HG03095 (cell line): ENCODE results near the gene ESRRB.
A peak's percentile ranks its signal among the peaks of the same experiment; 100 is the strongest.

Experiments used
- ATAC-seq: cut with Tn5 transposase; IDR thresholded peaks from one replicate; pipeline ENCODE4 v1.9.1; 2021; ENCODE audit warnings: moderate library complexity; ENCODE audit not compliant: unreplicated experiment

Gene ESRRB

DNA sequence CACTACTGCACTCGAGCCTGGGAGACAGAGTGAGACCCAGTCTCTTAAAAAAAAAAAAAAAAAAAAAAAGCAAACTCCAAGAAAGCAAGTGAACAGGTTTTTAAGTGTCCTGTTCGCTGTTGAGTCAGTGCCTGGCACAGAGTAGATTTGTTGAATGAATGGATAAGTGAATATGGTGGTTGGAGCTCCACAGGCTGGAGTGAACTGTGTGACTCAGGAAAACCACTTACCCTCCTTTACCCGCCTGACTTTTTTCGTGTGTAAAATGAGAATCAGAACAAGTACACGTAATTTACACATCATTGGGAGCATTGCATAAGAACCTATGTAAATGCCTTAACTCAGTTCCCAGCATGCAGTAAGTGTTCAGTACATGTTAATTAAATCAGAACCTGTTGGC, 24.0 kb upstream of the ESRRB start:
- no peak for ATAC-seq

- ATAC-seq = no peak
Observed at GRCh38 chr14:76352639-76353281, 23.2 kb upstream of the ESRRB start.

- ATAC-seq = no peak
Observed at GRCh38 chr14:76354310-76354709, 21.6 kb upstream of the ESRRB start.

GRCh38 chr14:76355771-76356170, 20.2 kb upstream of the ESRRB start:
- no peak for ATAC-seq

DNA sequence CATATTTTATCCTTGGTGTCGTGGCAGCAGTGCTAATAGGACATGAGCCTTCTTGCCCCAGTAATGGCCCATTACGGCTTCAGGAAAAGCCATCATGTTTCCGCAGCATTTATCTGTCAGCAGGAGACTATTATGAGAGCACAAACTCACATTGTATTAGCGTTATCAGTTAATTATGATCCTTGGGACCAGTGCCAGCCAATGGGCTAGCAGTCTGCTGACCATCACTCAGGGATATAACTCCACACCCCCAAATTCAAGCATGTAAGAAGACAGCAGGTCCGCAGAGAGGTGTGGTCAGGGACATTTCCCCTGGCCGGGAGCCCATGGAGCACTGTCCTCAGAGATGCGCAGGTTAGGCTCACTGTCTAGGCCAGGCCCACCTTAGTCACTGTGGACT, 4.9 kb upstream of the ESRRB start:
- ATAC-seq = no peak

DNA sequence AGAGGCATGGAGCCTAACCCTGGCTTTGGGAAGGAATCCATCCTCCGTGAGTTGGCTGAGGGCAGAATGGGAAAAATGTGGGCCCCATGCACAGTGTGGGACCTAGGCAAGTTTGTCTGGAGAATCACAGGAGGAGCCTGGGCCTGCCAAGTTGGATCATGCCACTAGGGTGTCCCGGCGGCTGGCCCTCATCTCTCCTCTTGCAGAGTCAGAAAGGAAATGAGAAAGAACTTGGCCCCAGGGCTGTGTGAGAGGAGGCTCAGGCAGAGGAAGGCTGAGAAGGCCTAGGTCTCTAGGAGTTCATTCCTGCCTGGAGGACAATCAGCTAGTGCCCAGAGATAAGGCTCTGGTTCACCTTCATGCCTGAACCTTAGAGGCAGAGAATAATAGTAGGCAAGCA, 2.5 kb upstream of the ESRRB start:
- no peak for ATAC-seq

GRCh38 chr14:76375484-76375883, 453 bp upstream of the ESRRB start:
- no peak for ATAC-seq

GRCh38 chr14:76376409-76376877, 506 bp downstream of the ESRRB start:
- no peak for ATAC-seq

DNA sequence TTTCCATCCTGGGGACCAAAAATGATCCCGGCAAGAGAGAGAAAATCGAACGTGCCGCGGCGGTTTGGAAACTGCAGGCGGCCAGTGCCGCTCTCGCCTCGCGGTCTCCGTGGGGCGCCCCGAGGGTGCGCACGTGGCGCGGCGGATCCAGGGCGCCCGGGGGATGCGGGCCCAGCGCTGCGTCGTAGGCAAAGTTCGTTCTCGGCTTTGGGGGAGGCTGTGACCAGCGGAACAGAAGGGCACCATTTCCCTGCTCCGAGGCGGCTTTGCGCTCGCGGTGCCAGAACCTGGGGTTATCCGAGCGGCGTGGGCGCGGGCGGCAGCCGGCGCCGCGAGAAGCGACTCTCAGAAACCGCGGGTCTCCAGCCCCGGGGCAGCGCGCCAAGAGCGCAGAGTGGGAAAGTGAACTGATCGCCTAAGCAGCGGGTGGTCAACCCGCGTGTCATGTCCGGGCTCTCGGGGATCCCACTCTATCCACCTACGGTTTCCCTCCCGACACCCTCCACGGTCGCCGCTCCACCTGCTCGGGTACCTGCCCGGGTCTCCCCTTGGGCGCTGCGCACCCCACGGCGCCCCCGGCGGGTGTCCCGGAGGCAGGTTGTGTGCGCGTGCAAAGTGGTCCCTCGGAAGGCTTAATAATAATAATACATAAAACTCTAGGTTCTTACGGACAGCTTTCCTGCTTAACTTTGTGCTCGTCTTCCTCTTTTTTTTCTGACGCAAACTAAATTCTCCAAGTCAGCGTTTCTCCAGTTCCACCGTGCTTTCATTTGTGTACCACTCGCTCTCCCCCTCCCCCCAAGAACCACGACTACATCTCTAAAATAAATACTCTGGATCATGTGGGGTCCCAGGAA, 1.2 kb downstream of the ESRRB start:
- ATAC-seq = no peak

- ATAC-seq = no peak
Observed at GRCh38 chr14:76377735-76378074, 1.8 kb downstream of the ESRRB start.

- ATAC-seq = no peak
Observed at GRCh38 chr14:76380991-76381390, 5.1 kb downstream of the ESRRB start.

GRCh38 chr14:76381817-76382494, 6.0 kb downstream of the ESRRB start:
- no peak for ATAC-seq

- ATAC-seq = no peak
Observed at GRCh38 chr14:76382495-76382832, 6.5 kb downstream of the ESRRB start.

- ATAC-seq = no peak
Observed at GRCh38 chr14:76385435-76385834, 9.5 kb downstream of the ESRRB start.

DNA sequence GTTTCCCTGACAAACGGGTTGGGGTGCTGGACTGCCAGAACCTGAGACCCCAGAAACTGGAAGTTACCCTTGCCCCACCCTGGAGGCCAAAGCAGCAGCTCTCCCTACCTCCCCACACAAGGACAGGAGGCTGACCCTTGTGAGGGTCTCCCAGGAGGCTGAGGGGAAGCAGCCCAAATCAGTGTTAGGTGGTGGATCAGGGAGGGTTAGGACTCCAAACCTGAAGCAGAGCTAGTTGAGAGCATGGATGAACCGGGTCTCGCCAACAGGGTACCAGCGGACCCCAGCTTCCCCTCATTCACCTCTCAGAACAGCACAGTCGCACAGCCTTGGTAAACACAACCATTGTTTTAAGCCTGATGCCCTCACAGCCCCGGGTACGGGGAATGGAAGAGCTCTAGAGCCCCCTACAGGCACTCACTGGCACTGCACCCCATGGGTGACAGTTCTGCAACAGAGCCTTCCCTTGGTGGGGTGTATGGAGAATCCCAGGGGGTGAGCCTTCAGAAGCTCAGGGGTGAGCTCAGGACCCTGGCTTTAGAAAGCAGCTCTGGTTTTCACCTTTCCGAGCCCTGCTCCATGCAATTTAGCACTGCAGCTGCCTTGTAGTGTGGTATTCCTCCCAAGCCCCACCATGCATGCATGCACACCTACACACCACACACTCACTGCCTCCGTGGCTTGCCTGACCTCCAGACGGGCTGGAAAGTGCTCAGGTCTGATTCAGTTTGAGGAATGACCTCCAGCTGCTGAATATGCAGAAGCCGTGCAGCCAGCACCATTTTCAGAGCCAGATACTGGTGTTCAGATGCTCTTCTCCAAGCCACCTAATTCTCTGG, 11.2 kb downstream of the ESRRB start:
- peak; percentile 69 for ATAC-seq

- ATAC-seq = no peak
Observed at GRCh38 chr14:76389841-76390240, 13.9 kb downstream of the ESRRB start.

GRCh38 chr14:76390621-76391020, 14.7 kb downstream of the ESRRB start:
- ATAC-seq = no peak

DNA sequence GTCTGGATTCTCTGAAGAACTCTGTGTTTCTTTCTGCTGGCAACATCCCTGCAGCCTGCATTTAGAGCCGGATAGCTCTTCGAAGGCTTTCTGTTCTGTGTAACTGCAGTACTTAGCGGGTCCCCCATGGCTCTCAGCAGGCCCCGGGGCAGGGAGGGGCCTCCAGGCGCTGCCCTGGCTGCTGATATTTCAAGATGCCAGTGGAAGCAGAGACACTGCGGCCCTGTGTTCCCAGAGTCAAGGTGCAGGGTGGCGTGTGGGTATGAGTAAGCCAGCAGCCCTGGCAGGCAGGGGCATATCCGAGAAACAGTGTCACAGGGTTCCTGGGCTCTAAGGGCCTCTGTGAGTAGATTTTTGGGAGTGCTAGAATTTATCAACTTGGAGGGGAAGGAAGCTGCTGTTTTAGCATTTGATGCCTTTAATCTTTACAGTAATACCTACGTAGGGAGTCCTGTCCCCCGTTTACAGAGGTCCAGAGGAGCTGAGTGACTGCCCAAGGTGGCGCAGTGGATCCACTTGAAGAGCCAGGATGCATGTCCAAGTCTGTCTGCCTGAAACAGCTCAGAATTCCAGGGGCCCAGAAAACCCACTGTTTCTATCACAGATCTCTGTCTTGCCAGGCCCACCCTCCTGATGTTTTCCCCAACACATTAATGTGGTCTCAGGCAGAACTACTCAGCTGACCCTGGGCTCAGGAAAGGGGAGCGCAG, 16.2 kb downstream of the ESRRB start:
- no peak for ATAC-seq

- ATAC-seq = no peak
Observed at GRCh38 chr14:76394569-76394968, 18.6 kb downstream of the ESRRB start.

DNA sequence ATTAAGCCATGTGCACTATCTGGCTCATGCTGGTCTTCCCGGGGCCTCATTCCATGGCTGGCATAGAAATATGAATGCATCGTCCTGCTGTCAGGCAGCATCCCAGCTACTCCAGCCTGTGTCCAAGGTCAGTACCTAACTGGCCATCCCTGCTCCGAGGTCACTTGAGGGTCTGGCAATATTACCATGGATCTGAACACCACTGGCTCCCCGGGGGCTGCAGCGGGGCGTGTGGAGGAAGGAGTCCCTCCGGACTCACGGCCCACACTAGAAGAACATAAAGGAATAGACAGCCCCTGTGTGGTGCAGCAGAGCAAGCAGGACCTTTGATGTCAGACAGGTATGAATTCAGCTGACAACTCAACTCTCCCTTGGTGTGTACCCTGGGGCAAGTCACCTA, 19.2 kb downstream of the ESRRB start:
- ATAC-seq = no peak
